NCI-H524 (cell line): ENCODE results near the gene MAPK8IP3.
"Not testable (repeated sequence)": the region's sequence is repeated elsewhere in the genome, so short reads cannot be mapped to it uniquely, and the experiment has no call there.

Source experiments
- DNase-seq, 2 experiments: peaks; one replicate each; lab custom pipeline; 2025; lab: John Stamatoyannopoulos, UW

Gene MAPK8IP3

GRCh38 chr16:1709356-1709755 lies 3.4 kb downstream of the MAPK8IP3 start:
- peak in 1 of 2 experiments; percentile 53 for DNase-seq

- no peak for DNase-seq
Observed at GRCh38 chr16:1710811-1711507, 5.0 kb downstream of the MAPK8IP3 start.

GRCh38 chr16:1712791-1713261 lies 6.8 kb downstream of the MAPK8IP3 start:
- no peak for DNase-seq

- no peak for DNase-seq
Observed at GRCh38 chr16:1713331-1713730, 7.3 kb downstream of the MAPK8IP3 start.

- DNase-seq = no peak
Observed at GRCh38 chr16:1713933-1714332, 7.9 kb downstream of the MAPK8IP3 start.

- DNase-seq = no peak
Observed at GRCh38 chr16:1715220-1715619, 9.2 kb downstream of the MAPK8IP3 start.

GRCh38 chr16:1718236-1718635 lies 12.2 kb downstream of the MAPK8IP3 start:
- not testable (repeated sequence) for DNase-seq

GRCh38 chr16:1719559-1720229 lies 13.7 kb downstream of the MAPK8IP3 start:
- not testable (repeated sequence) for DNase-seq

GRCh38 chr16:1721372-1721771 lies 15.4 kb downstream of the MAPK8IP3 start:
- DNase-seq = no peak

GRCh38 chr16:1723450-1724147 lies 17.6 kb downstream of the MAPK8IP3 start:
- DNase-seq = peak in 1 of 2 experiments; percentile 18

- DNase-seq = no peak
Observed at GRCh38 chr16:1724491-1724890, 18.5 kb downstream of the MAPK8IP3 start.

- no peak for DNase-seq
Observed at GRCh38 chr16:1726661-1727502, 20.9 kb downstream of the MAPK8IP3 start.

- no peak for DNase-seq
Observed at GRCh38 chr16:1727651-1728624, 21.9 kb downstream of the MAPK8IP3 start.

GRCh38 chr16:1729026-1729425 lies 23.0 kb downstream of the MAPK8IP3 start:
- no peak for DNase-seq

- no peak for DNase-seq
Observed at GRCh38 chr16:1729445-1729844, 23.4 kb downstream of the MAPK8IP3 start.

GRCh38 chr16:1731073-1731472 lies 25.1 kb downstream of the MAPK8IP3 start:
- no peak for DNase-seq

- DNase-seq = no peak
Observed at GRCh38 chr16:1731603-1732002, 25.6 kb downstream of the MAPK8IP3 start.

GRCh38 chr16:1732071-1732470 lies 26.1 kb downstream of the MAPK8IP3 start:
- DNase-seq = no peak

GRCh38 chr16:1732551-1732987 lies 26.6 kb downstream of the MAPK8IP3 start:
- not testable (repeated sequence) for DNase-seq

GRCh38 chr16:1734123-1734522 lies 28.1 kb downstream of the MAPK8IP3 start:
- no peak for DNase-seq

- DNase-seq = no peak
Observed at GRCh38 chr16:1734816-1735215, 28.8 kb downstream of the MAPK8IP3 start.
